ENCODE measurements around the gene DPP10.
"Not testable (repeated sequence)": the region's sequence is repeated elsewhere in the genome, so short reads cannot be mapped to it uniquely, and the experiment has no call there.

DPP10 gene

GRCh38 chr2:114960389-114960788, 517.9 kb downstream of the DPP10 start:
- H3K4ac ChIP-seq (ENCODE audit: low read depth, low read length) = no peak overlapping the region
- no peak overlapping the region for H3K9ac ChIP-seq (ENCODE audit: low read length)
- H2BK5ac ChIP-seq (ENCODE audit: low read length) = no peak overlapping the region
- no peaks in the 10 kb centered on the region for H3K4me1 ChIP-seq (ENCODE audit: control insufficient read depth, low read depth, low read length)
- no peak overlapping the region for H3K23ac ChIP-seq (ENCODE audit: low read length)
- no peak for DNase-seq
- H3K4me2 ChIP-seq (ENCODE audit: low read length) = no peak overlapping the region
- no CpG with 5 or more reads among the region's 5 CpGs for WGBS (ENCODE audit: extremely low coverage, insufficient coverage, low lambda C conversion rate)
- no peak overlapping the region for H2BK15ac ChIP-seq (replicated peaks; ENCODE audit: low read depth)
- no peak overlapping the region for H3K27ac ChIP-seq (ENCODE audit: low read depth, low read length)
- no peak overlapping the region for H2BK120ac ChIP-seq (ENCODE audit: low read depth, low read length)
- H3K27me3 ChIP-seq (ENCODE audit: insufficient read depth, low read length, poor library complexity) = no peaks in the 10 kb centered on the region
- no peak overlapping the region for H3K4me3 ChIP-seq (ENCODE audit: low read length)
- no peak overlapping the region for H2AK5ac ChIP-seq (ENCODE audit: low read length)
- H4K8ac ChIP-seq (ENCODE audit: low read depth, low read length) = no peak overlapping the region
- H3K18ac ChIP-seq (ENCODE audit: low read length) = no peak overlapping the region
- H3K79me1 ChIP-seq (ENCODE audit: low read length) = no peaks in the 10 kb centered on the region
- H4K5ac ChIP-seq (ENCODE audit: low read length) = no peak overlapping the region
- H3K56ac ChIP-seq (ENCODE audit: low read length) = no peak overlapping the region
- H3K36me3 ChIP-seq (ENCODE audit: control insufficient read depth, insufficient read depth, low read length) = no peaks in the 10 kb centered on the region
- no peaks in the 10 kb centered on the region for H3K79me2 ChIP-seq (ENCODE audit: control insufficient read depth, insufficient read depth, low read length)

DNA sequence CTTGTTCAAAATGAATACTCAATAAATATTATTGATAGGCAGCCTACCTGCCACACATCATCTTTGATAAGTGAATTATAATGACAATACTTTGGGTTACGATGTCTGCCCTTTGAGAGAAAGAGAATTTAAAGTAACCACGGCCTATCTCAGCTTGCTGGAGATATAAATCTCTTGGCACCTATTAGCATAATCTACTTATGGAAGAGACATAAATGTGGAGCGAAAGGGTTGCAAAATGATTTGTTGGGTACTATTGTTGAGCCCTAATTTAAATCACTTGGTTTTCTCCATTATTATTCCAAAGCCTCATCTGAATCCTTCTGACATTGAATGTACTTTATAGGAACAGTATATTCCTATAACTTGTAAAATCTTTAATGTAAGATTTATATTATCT, 520.1 kb downstream of the DPP10 start:
- no peak overlapping the region for H4K8ac ChIP-seq (ENCODE audit: low read depth, low read length)
- H3K23ac ChIP-seq (ENCODE audit: low read length) = no peak overlapping the region
- H2BK120ac ChIP-seq (ENCODE audit: low read depth, low read length) = no peak overlapping the region
- no CpG with 5 or more reads among the region's 3 CpGs for WGBS (ENCODE audit: extremely low coverage, insufficient coverage, low lambda C conversion rate)
- no peak overlapping the region for H3K9ac ChIP-seq (ENCODE audit: low read length)
- H2AK5ac ChIP-seq (ENCODE audit: low read length) = no peak overlapping the region
- no peak overlapping the region for H3K4me3 ChIP-seq (ENCODE audit: low read length)
- no peak overlapping the region for H3K4ac ChIP-seq (ENCODE audit: low read depth, low read length)
- H2BK5ac ChIP-seq (ENCODE audit: low read length) = no peak overlapping the region
- DNase-seq = no peak
- H3K27me3 ChIP-seq (ENCODE audit: insufficient read depth, low read length, poor library complexity) = no peaks in the 10 kb centered on the region
- H3K79me1 ChIP-seq (ENCODE audit: low read length) = no peaks in the 10 kb centered on the region
- no peaks in the 10 kb centered on the region for H3K79me2 ChIP-seq (ENCODE audit: control insufficient read depth, insufficient read depth, low read length)
- H3K36me3 ChIP-seq (ENCODE audit: control insufficient read depth, insufficient read depth, low read length) = no peaks in the 10 kb centered on the region
- H3K4me1 ChIP-seq (ENCODE audit: control insufficient read depth, low read depth, low read length) = no peaks in the 10 kb centered on the region
- no peak overlapping the region for H2BK15ac ChIP-seq (replicated peaks; ENCODE audit: low read depth)
- H3K4me2 ChIP-seq (ENCODE audit: low read length) = no peak overlapping the region
- H4K5ac ChIP-seq (ENCODE audit: low read length) = no peak overlapping the region
- no peak overlapping the region for H3K56ac ChIP-seq (ENCODE audit: low read length)
- no peak overlapping the region for H3K27ac ChIP-seq (ENCODE audit: low read depth, low read length)
- H3K18ac ChIP-seq (ENCODE audit: low read length) = no peak overlapping the region

DNA sequence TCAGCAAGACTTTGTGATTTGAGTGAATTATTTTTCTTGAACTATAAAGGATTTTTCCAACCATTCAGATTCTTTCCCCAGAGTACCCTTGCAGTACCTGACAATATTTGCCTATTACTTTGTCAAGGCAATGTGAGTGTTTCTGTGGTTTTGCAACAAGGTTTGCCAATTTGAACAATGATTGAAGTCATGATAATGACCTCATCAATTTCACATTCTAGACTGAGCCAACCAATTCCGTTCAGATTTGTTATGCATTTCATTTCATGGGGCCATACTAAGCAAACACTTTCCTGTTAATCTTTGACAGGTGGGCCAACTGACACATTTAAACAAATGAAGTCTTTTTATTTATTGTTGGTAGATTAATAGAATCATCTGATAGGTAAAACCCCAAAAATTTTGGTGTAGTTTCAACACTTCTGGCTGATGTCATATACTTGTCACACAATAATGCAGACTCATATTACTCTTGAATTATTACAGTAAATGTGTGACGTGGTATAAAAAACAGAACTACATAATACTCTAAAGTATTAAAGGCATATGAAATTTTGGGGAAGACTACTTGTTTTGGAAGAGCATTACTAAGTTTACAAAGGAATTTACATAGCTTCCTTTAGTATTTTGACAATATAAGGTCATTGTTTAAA, 526.4 kb downstream of the DPP10 start:
- Histone ChIP-seq H3K27ac (ENCODE audit: low read depth, low read length) (no peak overlapping the region), H3K23ac (ENCODE audit: low read length) (no peak overlapping the region), H3K79me1 (ENCODE audit: low read length) (no peaks in the 10 kb centered on the region), H3K4me1 (ENCODE audit: control insufficient read depth, low read depth, low read length) (no peaks in the 10 kb centered on the region), H4K8ac (ENCODE audit: low read depth, low read length) (no peak overlapping the region), H3K36me3 (ENCODE audit: control insufficient read depth, insufficient read depth, low read length) (no peaks in the 10 kb centered on the region), H2BK15ac (replicated peaks; ENCODE audit: low read depth) (no peak overlapping the region), H3K4me3 (ENCODE audit: low read length) (no peak overlapping the region), H3K9ac (ENCODE audit: low read length) (no peak overlapping the region), H3K4ac (ENCODE audit: low read depth, low read length) (no peak overlapping the region), H3K79me2 (ENCODE audit: control insufficient read depth, insufficient read depth, low read length) (no peaks in the 10 kb centered on the region), H3K4me2 (ENCODE audit: low read length) (no peak overlapping the region), H4K5ac (ENCODE audit: low read length) (no peak overlapping the region), H3K27me3 (ENCODE audit: insufficient read depth, low read length, poor library complexity) (no peaks in the 10 kb centered on the region), H3K18ac (ENCODE audit: low read length) (no peak overlapping the region), H3K56ac (ENCODE audit: low read length) (no peak overlapping the region), H2BK120ac (ENCODE audit: low read depth, low read length) (no peak overlapping the region), H2AK5ac (ENCODE audit: low read length) (no peak overlapping the region), H2BK5ac (ENCODE audit: low read length) (no peak overlapping the region)
- no CpG with 5 or more reads among the region's 2 CpGs for WGBS (ENCODE audit: extremely low coverage, insufficient coverage, low lambda C conversion rate)
- DNase-seq = no peak

DNA sequence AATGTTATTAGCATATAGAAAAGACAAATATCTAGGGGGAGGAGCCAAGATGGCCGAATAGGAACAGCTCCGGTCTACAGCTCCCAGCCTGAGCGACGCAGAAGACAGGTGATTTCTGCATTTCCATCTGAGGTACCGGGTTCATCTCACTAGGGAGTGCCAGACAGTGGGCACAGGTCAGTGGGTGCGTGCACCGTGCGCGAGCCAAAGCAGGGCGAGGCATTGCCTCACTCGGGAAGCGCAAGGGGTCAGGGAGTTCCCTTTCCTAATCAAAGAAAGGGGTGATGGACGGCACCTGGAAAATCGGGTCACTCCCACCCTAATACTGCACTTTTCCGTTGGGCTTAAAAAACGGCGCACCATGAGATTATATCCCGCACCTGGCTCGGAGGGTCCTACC, 561.9 kb downstream of the DPP10 start:
- not testable (repeated sequence) for H3K27ac ChIP-seq (ENCODE audit: low read depth, low read length); H4K8ac ChIP-seq (ENCODE audit: low read depth, low read length); H3K56ac ChIP-seq (ENCODE audit: low read length); H3K4me2 ChIP-seq (ENCODE audit: low read length); H3K4me1 ChIP-seq (ENCODE audit: control insufficient read depth, low read depth, low read length); H3K4ac ChIP-seq (ENCODE audit: low read depth, low read length); H3K27me3 ChIP-seq (ENCODE audit: insufficient read depth, low read length, poor library complexity); H3K79me2 ChIP-seq (ENCODE audit: control insufficient read depth, insufficient read depth, low read length); H2BK15ac ChIP-seq (replicated peaks; ENCODE audit: low read depth); H3K4me3 ChIP-seq (ENCODE audit: low read length); H3K18ac ChIP-seq (ENCODE audit: low read length); H3K36me3 ChIP-seq (ENCODE audit: control insufficient read depth, insufficient read depth, low read length); H3K23ac ChIP-seq (ENCODE audit: low read length); H2BK5ac ChIP-seq (ENCODE audit: low read length); H3K79me1 ChIP-seq (ENCODE audit: low read length); H3K9ac ChIP-seq (ENCODE audit: low read length); H4K5ac ChIP-seq (ENCODE audit: low read length); H2AK5ac ChIP-seq (ENCODE audit: low read length); H2BK120ac ChIP-seq (ENCODE audit: low read depth, low read length); DNase-seq
- no CpG with 5 or more reads among the region's 19 CpGs for WGBS (ENCODE audit: extremely low coverage, insufficient coverage, low lambda C conversion rate)

GRCh38 chr2:115011721-115012120, 569.3 kb downstream of the DPP10 start:
- Histone ChIP-seq H3K27ac (ENCODE audit: low read depth, low read length) (no peak overlapping the region), H3K4me3 (ENCODE audit: low read length) (no peak overlapping the region), H3K79me2 (ENCODE audit: control insufficient read depth, insufficient read depth, low read length) (no peaks in the 10 kb centered on the region), H3K18ac (ENCODE audit: low read length) (no peak overlapping the region), H2AK5ac (ENCODE audit: low read length) (no peak overlapping the region), H3K23ac (ENCODE audit: low read length) (no peak overlapping the region), H3K4me2 (ENCODE audit: low read length) (no peak overlapping the region), H3K36me3 (ENCODE audit: control insufficient read depth, insufficient read depth, low read length) (no peaks in the 10 kb centered on the region), H3K56ac (ENCODE audit: low read length) (no peak overlapping the region), H2BK15ac (replicated peaks; ENCODE audit: low read depth) (no peak overlapping the region), H3K4ac (ENCODE audit: low read depth, low read length) (no peak overlapping the region), H4K5ac (ENCODE audit: low read length) (no peak overlapping the region), H2BK5ac (ENCODE audit: low read length) (no peak overlapping the region), H4K8ac (ENCODE audit: low read depth, low read length) (no peak overlapping the region), H3K4me1 (ENCODE audit: control insufficient read depth, low read depth, low read length) (no peaks in the 10 kb centered on the region), H2BK120ac (ENCODE audit: low read depth, low read length) (no peak overlapping the region), H3K27me3 (ENCODE audit: insufficient read depth, low read length, poor library complexity) (no peaks in the 10 kb centered on the region), H3K9ac (ENCODE audit: low read length) (no peak overlapping the region), H3K79me1 (ENCODE audit: low read length) (no peaks in the 10 kb centered on the region)
- no CpG with 5 or more reads among the region's 4 CpGs for WGBS (ENCODE audit: extremely low coverage, insufficient coverage, low lambda C conversion rate)
- DNase-seq = no peak

- not testable (repeated sequence) for H3K4me3 ChIP-seq (ENCODE audit: low read length); H3K27ac ChIP-seq (ENCODE audit: low read depth, low read length); H3K27me3 ChIP-seq (ENCODE audit: insufficient read depth, low read length, poor library complexity); H2BK5ac ChIP-seq (ENCODE audit: low read length); H3K36me3 ChIP-seq (ENCODE audit: control insufficient read depth, insufficient read depth, low read length); H3K9ac ChIP-seq (ENCODE audit: low read length); H2BK15ac ChIP-seq (replicated peaks; ENCODE audit: low read depth); H3K4ac ChIP-seq (ENCODE audit: low read depth, low read length); H4K8ac ChIP-seq (ENCODE audit: low read depth, low read length); H3K79me2 ChIP-seq (ENCODE audit: control insufficient read depth, insufficient read depth, low read length); H3K23ac ChIP-seq (ENCODE audit: low read length); H3K18ac ChIP-seq (ENCODE audit: low read length); H2BK120ac ChIP-seq (ENCODE audit: low read depth, low read length); H3K79me1 ChIP-seq (ENCODE audit: low read length); H2AK5ac ChIP-seq (ENCODE audit: low read length); H4K5ac ChIP-seq (ENCODE audit: low read length); H3K56ac ChIP-seq (ENCODE audit: low read length); H3K4me1 ChIP-seq (ENCODE audit: control insufficient read depth, low read depth, low read length); H3K4me2 ChIP-seq (ENCODE audit: low read length); DNase-seq
- WGBS (ENCODE audit: extremely low coverage, insufficient coverage, low lambda C conversion rate) = no CpG with 5 or more reads among the region's 3 CpGs
Observed at GRCh38 chr2:115022013-115022412, 579.6 kb downstream of the DPP10 start.

Measured in mesendoderm (in vitro differentiated cells).